ENCODE results near the gene TSLP. TPM values are rescaled to one million over a fixed set of nuclear protein-coding genes. Genes with fewer than 3 reads are reported as not detected.
A peak's percentile ranks its signal among the peaks of the same experiment; 100 is the strongest.

The TSLP gene
- total RNA-seq, 1 experiment from 2014 or later: not detected

DNA sequence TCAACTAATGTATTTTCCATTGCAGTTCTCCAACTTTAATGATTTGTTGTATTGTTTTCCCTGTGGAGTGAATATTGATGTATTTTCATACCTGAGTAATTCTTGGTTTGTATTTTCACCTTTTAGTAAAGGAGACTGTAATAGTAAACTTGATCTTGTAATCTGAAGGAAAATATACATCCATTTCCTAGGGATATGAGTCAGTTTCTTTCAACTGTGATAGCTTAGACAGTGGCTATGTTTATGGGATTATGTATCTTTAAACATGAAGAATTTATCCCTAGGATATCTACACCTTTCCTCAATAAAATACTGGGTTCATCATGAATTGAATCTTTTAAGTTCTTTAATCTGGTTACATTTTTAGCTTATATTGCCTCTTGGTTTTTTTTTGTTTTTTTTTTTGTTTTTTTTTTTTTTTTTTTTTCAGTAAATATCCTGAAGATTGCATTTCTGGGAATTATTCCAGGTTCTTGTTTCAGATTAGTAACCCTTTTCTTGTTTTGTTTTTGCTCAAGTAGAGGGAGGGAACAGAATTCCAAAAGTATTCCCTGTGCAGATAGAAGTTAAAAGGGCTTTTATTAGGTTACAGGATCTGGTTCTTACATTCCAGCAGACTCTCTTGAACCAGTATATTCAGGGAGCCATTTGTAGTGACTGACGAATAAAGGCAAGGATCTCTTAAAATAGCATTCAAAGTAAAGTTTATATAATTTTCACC, 27.7 kb downstream of the TSLP start:
- ChIA-PET POLR2A (ENCODE audit: unreplicated experiment) (interaction anchor here (0.7 kb wide), 1 partner anchor 1497 kb away, joined by 3 read pairs; no protein-coding TSS in a partner anchor), CTCF (no interaction called here)
- H3K36me3 ChIP-seq (ENCODE audit: low read depth, low read length): peaks cover 80% of the 10 kb centered on the region
- H3F3A ChIP-seq (ENCODE audit: low read length, unreplicated experiment): no peaks in the 10 kb centered on the region
- ATAC-seq (peak; percentile 51; the same call in 1 of the 2 replicates), DNase-seq (no peak)
- H4K20me1 ChIP-seq (ENCODE audit: low read length): peaks cover 14% of the 10 kb centered on the region
- H3K9ac ChIP-seq (ENCODE audit: low read length): no peak overlapping the region
- H3K79me2 ChIP-seq (ENCODE audit: low read length): peaks cover 41% of the 10 kb centered on the region
- intact Hi-C loops (cut with micrococcal nuclease): no loop called here
- H3K9me2 ChIP-seq (replicated peaks; ENCODE audit: low read length): no peaks in the 10 kb centered on the region
- no peak overlapping the region for H3K4me2 ChIP-seq (ENCODE audit: low read length)
- no peak overlapping the region for H3K4me3 ChIP-seq (ENCODE audit: low read length)
- no peaks in the 10 kb centered on the region for H3K27me3 ChIP-seq (ENCODE audit: low read length)
- no peak overlapping the region for H2AFZ ChIP-seq (ENCODE audit: low read length)
- H3K27ac ChIP-seq (ENCODE audit: low read length): no peak overlapping the region
- BruUV-seq (replicated peaks): no TSS peak
- H3K9me3 ChIP-seq (ENCODE audit: low read length): no peaks in the 10 kb centered on the region
- peaks cover 4% of the 10 kb centered on the region for H3K4me1 ChIP-seq (ENCODE audit: insufficient read depth, low read length)
- no peak for TF ChIP-seq EZH2 (IDR thresholded peaks at IDR 0.05; ENCODE audit: low read length, unreplicated experiment)
- TF ChIP-seq, protein P1, sequence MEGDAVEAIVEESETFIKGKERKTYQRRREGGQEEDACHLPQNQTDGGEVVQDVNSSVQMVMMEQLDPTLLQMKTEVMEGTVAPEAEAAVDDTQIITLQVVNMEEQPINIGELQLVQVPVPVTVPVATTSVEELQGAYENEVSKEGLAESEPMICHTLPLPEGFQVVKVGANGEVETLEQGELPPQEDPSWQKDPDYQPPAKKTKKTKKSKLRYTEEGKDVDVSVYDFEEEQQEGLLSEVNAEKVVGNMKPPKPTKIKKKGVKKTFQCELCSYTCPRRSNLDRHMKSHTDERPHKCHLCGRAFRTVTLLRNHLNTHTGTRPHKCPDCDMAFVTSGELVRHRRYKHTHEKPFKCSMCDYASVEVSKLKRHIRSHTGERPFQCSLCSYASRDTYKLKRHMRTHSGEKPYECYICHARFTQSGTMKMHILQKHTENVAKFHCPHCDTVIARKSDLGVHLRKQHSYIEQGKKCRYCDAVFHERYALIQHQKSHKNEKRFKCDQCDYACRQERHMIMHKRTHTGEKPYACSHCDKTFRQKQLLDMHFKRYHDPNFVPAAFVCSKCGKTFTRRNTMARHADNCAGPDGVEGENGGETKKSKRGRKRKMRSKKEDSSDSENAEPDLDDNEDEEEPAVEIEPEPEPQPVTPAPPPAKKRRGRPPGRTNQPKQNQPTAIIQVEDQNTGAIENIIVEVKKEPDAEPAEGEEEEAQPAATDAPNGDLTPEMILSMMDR (conservative IDR thresholded peaks at IDR 0.05; ENCODE audit: low read depth, low read length): no peak

DNA sequence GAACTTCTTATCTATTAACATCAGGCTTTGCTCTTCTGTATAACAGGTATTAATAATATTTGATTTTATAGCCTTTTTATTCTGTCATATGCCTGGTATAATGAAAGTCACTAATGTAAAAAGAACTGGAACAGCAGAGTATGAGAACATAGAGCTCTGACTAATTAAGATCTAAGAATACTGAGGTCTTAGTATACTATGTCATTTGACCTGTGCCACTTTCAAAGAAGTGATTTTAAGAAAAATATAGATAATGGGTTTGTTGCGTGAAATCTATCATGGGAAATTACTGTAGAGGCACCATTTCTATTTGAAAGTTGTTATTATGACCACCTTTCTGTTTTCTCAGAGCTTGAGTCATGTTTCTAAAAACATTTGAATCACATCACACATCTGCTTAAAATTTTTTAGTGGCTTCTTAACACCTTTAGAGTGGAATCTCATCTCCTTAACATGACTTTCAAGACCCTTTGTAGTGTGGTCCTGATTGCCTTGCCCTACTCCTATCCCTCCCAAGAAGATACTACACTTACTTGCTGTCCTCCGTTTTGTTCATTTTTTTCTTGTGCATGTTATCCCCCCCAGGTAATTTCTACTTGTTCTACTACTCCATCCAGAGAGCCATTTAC, 34.9 kb downstream of the TSLP start:
- Histone ChIP-seq H2AFZ (ENCODE audit: low read length) (no peak overlapping the region), H3K9me3 (ENCODE audit: low read length) (no peaks in the 10 kb centered on the region), H3K27me3 (ENCODE audit: low read length) (no peaks in the 10 kb centered on the region), H3K4me3 (ENCODE audit: low read length) (no peak overlapping the region), H3K4me1 (ENCODE audit: insufficient read depth, low read length) (no peaks in the 10 kb centered on the region), H3K36me3 (ENCODE audit: low read depth, low read length) (peaks cover 89% of the 10 kb centered on the region), H3K9me2 (replicated peaks; ENCODE audit: low read length) (no peaks in the 10 kb centered on the region), H3K79me2 (ENCODE audit: low read length) (no peaks in the 10 kb centered on the region), H3K27ac (ENCODE audit: low read length) (no peak overlapping the region), H4K20me1 (ENCODE audit: low read length) (no peaks in the 10 kb centered on the region), H3K9ac (ENCODE audit: low read length) (no peak overlapping the region), H3F3A (ENCODE audit: low read length, unreplicated experiment) (no peaks in the 10 kb centered on the region), H3K4me2 (ENCODE audit: low read length) (no peak overlapping the region)
- ATAC-seq: no peak
- TF ChIP-seq, protein P1 (conservative IDR thresholded peaks at IDR 0.05; ENCODE audit: low read depth, low read length): no peak
- no peak for TF ChIP-seq EZH2 (IDR thresholded peaks at IDR 0.05; ENCODE audit: low read length, unreplicated experiment)
- no peak for TF ChIP-seq EZH2phosphoT487 (IDR thresholded peaks at IDR 0.05; ENCODE audit: borderline replicate concordance, low read length)
- no TSS peak for BruUV-seq (replicated peaks)
- intact Hi-C loops (cut with micrococcal nuclease): no loop called here
- POLR2A ChIA-PET (ENCODE audit: unreplicated experiment): no interaction called here
- CTCF ChIA-PET: no interaction called here
- DNase-seq: no peak

DNA sequence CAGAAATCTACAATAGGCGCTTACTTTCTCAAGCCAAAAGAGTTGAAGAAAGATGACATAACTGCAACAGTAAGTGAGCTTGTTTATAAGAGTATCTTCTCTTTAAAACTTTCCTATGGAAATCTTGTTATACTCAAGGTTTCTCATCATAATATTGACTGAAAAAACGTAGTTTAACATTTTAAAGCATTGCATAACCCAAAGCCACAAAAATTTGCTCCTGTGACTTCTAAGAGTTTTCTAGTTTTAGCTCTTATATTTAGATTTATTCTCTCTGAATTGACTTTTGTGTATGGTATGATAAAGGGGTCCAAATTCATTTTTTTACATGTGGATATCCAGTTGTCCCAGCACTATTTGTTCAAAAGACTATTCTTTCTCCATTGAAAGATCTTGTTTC, 35.9 kb downstream of the TSLP start:
- no peak for TF ChIP-seq EZH2phosphoT487 (IDR thresholded peaks at IDR 0.05; ENCODE audit: borderline replicate concordance, low read length)
- TF ChIP-seq, protein P1 (conservative IDR thresholded peaks at IDR 0.05; ENCODE audit: low read depth, low read length): no peak
- no peak for TF ChIP-seq EZH2 (IDR thresholded peaks at IDR 0.05; ENCODE audit: low read length, unreplicated experiment)

More for the DNA sequence above, 35.9 kb downstream of the TSLP start:
- Histone ChIP-seq H3K9ac (ENCODE audit: low read length) (no peak overlapping the region), H4K20me1 (ENCODE audit: low read length) (no peaks in the 10 kb centered on the region), H3K4me1 (ENCODE audit: insufficient read depth, low read length) (no peaks in the 10 kb centered on the region), H3K27me3 (ENCODE audit: low read length) (no peaks in the 10 kb centered on the region), H3K4me3 (ENCODE audit: low read length) (no peak overlapping the region), H3K27ac (ENCODE audit: low read length) (no peak overlapping the region), H3K9me3 (ENCODE audit: low read length) (no peaks in the 10 kb centered on the region), H3K9me2 (replicated peaks; ENCODE audit: low read length) (no peaks in the 10 kb centered on the region), H3K79me2 (ENCODE audit: low read length) (no peaks in the 10 kb centered on the region), H2AFZ (ENCODE audit: low read length) (no peak overlapping the region), H3F3A (ENCODE audit: low read length, unreplicated experiment) (no peaks in the 10 kb centered on the region), H3K36me3 (ENCODE audit: low read depth, low read length) (peaks cover 89% of the 10 kb centered on the region), H3K4me2 (ENCODE audit: low read length) (no peak overlapping the region)
- DNase-seq (no peak), ATAC-seq (no peak)
- ChIA-PET CTCF (no interaction called here), POLR2A (ENCODE audit: unreplicated experiment) (no interaction called here)
- BruUV-seq (replicated peaks): no TSS peak
- intact Hi-C loops (cut with micrococcal nuclease): no loop called here

Measured in PC-3 (cell line).